WTC11 (cell line): ENCODE data around the gene DEFB114. TPM values are rescaled to one million over a fixed set of nuclear protein-coding genes. Genes with fewer than 3 reads are reported as not detected.

Experiments
- ATAC-seq: fragments of 200-7000 bp; cut with Tn5 transposase; 2 replicates; pipeline ENCODE4 v1.10.0; 2021; ENCODE audit warnings: mild to moderate bottlenecking, moderate library complexity
- CTCF ChIA-PET: fragments of 300-600 bp; sonication (Branson Sonifier 250); formaldehyde crosslinking; loops from one replicate; lab custom pipeline; 2021; ENCODE audit warnings: antibody characterized with exemption; lab: Charles Lee
- POLR2A ChIA-PET: fragments of 350-600 bp; sonication (Branson Sonifier 250); formaldehyde crosslinking; loops from one replicate; lab custom pipeline; 2021; ENCODE audit warnings: antibody characterized with exemption; lab: Charles Lee
- DNase-seq: peaks from one replicate; pipeline ENCODE4 v3.0.0; 2021; ENCODE audit warnings: low spot score
- H3K27ac Mint-ChIP-seq: 2 replicates; pipeline ENCODE4 v1.8.0; 2021; ENCODE audit warnings: mixed read lengths
- H3K27me3 Mint-ChIP-seq: 2 replicates; pipeline ENCODE4 v1.8.0; 2021; ENCODE audit warnings: low read depth, mild to moderate bottlenecking, moderate library complexity, mixed read lengths
- H3K36me3 Mint-ChIP-seq: 2 replicates; pipeline ENCODE4 v1.8.0; 2021; ENCODE audit warnings: mixed read lengths
- H3K4me1 Mint-ChIP-seq: 2 replicates; pipeline ENCODE4 v1.8.0; 2022; ENCODE audit warnings: mixed read lengths
- H3K4me3 Mint-ChIP-seq: 2 replicates; pipeline ENCODE4 v1.8.0; 2021; ENCODE audit warnings: mild to moderate bottlenecking, moderate library complexity, mixed read lengths
- H3K9me3 Mint-ChIP-seq: 2 replicates; pipeline ENCODE4 v1.8.0; 2021; ENCODE audit warnings: mixed read lengths
- ARID4B ChIP-seq: sonication (generic); formaldehyde crosslinking; IDR thresholded peaks from 2 replicates; pipeline ENCODE4 v1.8.0; 2023; ENCODE audit warnings: missing genetic modification reagents, mild to moderate bottlenecking, borderline replicate concordance
- EMX1 ChIP-seq: fragments of 250-450 bp; sonication (Bioruptor Pico); IDR thresholded peaks from 2 replicates; pipeline ENCODE4 v1.8.0; 2021; ENCODE audit warnings: mild to moderate bottlenecking
- FOXP1 ChIP-seq: sonication (generic); formaldehyde crosslinking; IDR thresholded peaks from 2 replicates; pipeline ENCODE4 v1.8.0; 2022; ENCODE audit warnings: missing genetic modification reagents, mild to moderate bottlenecking, moderate library complexity, borderline replicate concordance
- GTF2I ChIP-seq: fragments of 250-450 bp; sonication (Bioruptor Pico); conservative IDR thresholded peaks from 2 replicates; pipeline ENCODE4 v1.4.0; 2021; ENCODE audit warnings: mild to moderate bottlenecking
- HMGA2 ChIP-seq: fragments of 250-450 bp; sonication (Bioruptor Pico); IDR thresholded peaks from 2 replicates; pipeline ENCODE4 v1.4.0; 2021; ENCODE audit warnings: mild to moderate bottlenecking, moderate library complexity
- JAZF1 ChIP-seq: fragments of 250-450 bp; sonication (Bioruptor Pico); IDR thresholded peaks from 2 replicates; pipeline ENCODE4 v1.9.0; 2021; ENCODE audit warnings: moderate library complexity, mild to moderate bottlenecking, inconsistent platforms
- MXD4 ChIP-seq: fragments of 250-450 bp; sonication (Bioruptor Pico); IDR thresholded peaks from 2 replicates; pipeline ENCODE4 v1.8.0; 2021; ENCODE audit warnings: mild to moderate bottlenecking, moderate library complexity, borderline replicate concordance
- MYBL2 ChIP-seq: sonication (generic); formaldehyde crosslinking; IDR thresholded peaks from 2 replicates; pipeline ENCODE4 v1.8.1; 2023; ENCODE audit warnings: mild to moderate bottlenecking, moderate library complexity, missing genetic modification reagents
- NFYB ChIP-seq: sonication (generic); formaldehyde crosslinking; conservative IDR thresholded peaks from 2 replicates; pipeline ENCODE4 v1.8.0; 2022; ENCODE audit warnings: low read depth, missing genetic modification reagents
- SMAD4 ChIP-seq: sonication (generic); formaldehyde crosslinking; IDR thresholded peaks from 2 replicates; pipeline ENCODE4 v1.8.0; 2022; ENCODE audit warnings: mild to moderate bottlenecking, missing genetic modification reagents
- SOX15 ChIP-seq: fragments of 250-450 bp; sonication (Bioruptor Pico); IDR thresholded peaks from 2 replicates; pipeline ENCODE4 v1.9.0; 2021; ENCODE audit warnings: mild to moderate bottlenecking
- STAT6 ChIP-seq: sonication (generic); formaldehyde crosslinking; conservative IDR thresholded peaks from 2 replicates; pipeline ENCODE4 v1.8.1; 2023; ENCODE audit warnings: mild to moderate bottlenecking, low read depth, missing genetic modification reagents, moderate library complexity
- ZNF423 ChIP-seq: fragments of 250-450 bp; sonication (Bioruptor Pico); IDR thresholded peaks from 2 replicates; pipeline ENCODE4 v2.1.2; 2022; ENCODE audit warnings: mild to moderate bottlenecking, moderate library complexity
- ZNF425 ChIP-seq: fragments of 250-450 bp; sonication (Bioruptor Pico); conservative IDR thresholded peaks from 2 replicates; pipeline ENCODE4 v1.9.0; 2021; ENCODE audit warnings: mild to moderate bottlenecking
- ZNF532 ChIP-seq: fragments of 250-450 bp; sonication (Bioruptor Pico); IDR thresholded peaks from 2 replicates; pipeline ENCODE4 v1.9.0; 2021; ENCODE audit warnings: mild to moderate bottlenecking, borderline replicate concordance
- total RNA-seq: library from RNA; stranded (reverse); gene quantifications from 3 replicates; pipeline ENCODE4 v1.2.3, GENCODE V29; 2021
- TF ChIP-seq, protein P1 (sequence below): sonication (generic); formaldehyde crosslinking; IDR thresholded peaks from 2 replicates; pipeline ENCODE4 v1.8.1; 2023; ENCODE audit warnings: mild to moderate bottlenecking, missing genetic modification reagents, moderate library complexity
- TF ChIP-seq, protein P2 (sequence below): sonication (generic); formaldehyde crosslinking; IDR thresholded peaks from 2 replicates; pipeline ENCODE4 v1.8.1; 2023; ENCODE audit warnings: mild to moderate bottlenecking, moderate library complexity, missing genetic modification reagents

DEFB114 gene
- total RNA-seq, 1 experiment from 2014 or later, result not detected

DNA sequence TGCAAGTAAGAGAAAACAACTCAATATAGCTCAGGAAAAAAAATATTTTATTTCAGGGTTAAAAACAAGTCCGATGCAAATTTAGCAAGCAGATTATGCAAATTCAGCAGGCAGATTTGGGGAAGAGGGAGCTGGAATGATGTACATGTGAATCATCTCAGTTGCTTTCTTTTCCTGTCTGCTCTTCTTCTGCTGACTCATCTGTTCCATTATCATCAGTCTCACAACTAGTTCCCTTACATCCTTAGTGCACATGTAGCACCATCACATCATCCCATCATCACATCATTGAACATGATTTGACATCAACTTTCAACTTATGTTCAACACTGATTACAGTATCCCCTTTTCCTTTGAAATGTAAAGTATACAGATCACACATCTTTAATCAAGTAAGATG, 16.9 kb upstream of the DEFB114 start:
- no peak for TF ChIP-seq ZNF423 (CRISPR knock-in tag)
- TF ChIP-seq, protein P1, sequence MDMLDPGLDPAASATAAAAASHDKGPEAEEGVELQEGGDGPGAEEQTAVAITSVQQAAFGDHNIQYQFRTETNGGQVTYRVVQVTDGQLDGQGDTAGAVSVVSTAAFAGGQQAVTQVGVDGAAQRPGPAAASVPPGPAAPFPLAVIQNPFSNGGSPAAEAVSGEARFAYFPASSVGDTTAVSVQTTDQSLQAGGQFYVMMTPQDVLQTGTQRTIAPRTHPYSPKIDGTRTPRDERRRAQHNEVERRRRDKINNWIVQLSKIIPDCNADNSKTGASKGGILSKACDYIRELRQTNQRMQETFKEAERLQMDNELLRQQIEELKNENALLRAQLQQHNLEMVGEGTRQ (CRISPR knock-in tag), result no peak
- TF ChIP-seq SMAD4 (CRISPR knock-in tag), result no peak
- H3K27me3 Mint-ChIP-seq, result no peaks in the 10 kb centered on the region
- H3K9me3 Mint-ChIP-seq, result peaks cover 8% of the 10 kb centered on the region
- peaks cover 3% of the 10 kb centered on the region; the same call in 1 of the 2 replicates for H3K36me3 Mint-ChIP-seq
- DNase-seq (no peak), ATAC-seq (no peak)
- H3K4me3 Mint-ChIP-seq, result no peak overlapping the region
- H3K4me1 Mint-ChIP-seq, result peaks cover 17% of the 10 kb centered on the region
- ChIA-PET POLR2A (no interaction called here), CTCF (no interaction called here)
- no peak overlapping the region for H3K27ac Mint-ChIP-seq

DNA sequence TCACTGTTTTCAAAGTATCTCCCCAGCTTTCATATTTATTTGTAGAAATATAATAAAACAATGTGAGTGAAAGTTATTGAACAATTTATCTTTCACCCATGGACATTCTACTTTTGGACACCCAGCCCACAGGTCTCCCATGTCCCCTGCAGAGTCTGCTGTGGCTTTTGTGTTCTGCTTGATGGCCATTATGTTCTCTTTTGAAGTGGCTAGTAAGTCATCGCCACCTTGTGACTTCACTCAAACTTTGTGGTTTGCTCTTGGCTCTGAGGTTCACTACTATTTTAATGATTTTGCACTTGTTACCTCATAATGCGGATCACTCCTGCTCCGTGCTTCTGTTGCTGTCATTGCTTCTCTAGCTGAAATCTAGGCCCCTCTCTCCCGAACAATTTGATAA, 15.6 kb upstream of the DEFB114 start:
- Mint-ChIP-seq H3K4me3 (no peak overlapping the region), H3K27ac (no peak overlapping the region), H3K9me3 (peaks cover 8% of the 10 kb centered on the region), H3K27me3 (no peaks in the 10 kb centered on the region), H3K4me1 (peaks cover 17% of the 10 kb centered on the region), H3K36me3 (peaks cover 3% of the 10 kb centered on the region; the same call in 1 of the 2 replicates)
- ChIA-PET CTCF (no interaction called here), POLR2A (no interaction called here)
- ATAC-seq (no peak), DNase-seq (no peak)
- TF ChIP-seq HMGA2 (CRISPR knock-in tag), result no peak
- TF ChIP-seq, protein P2, sequence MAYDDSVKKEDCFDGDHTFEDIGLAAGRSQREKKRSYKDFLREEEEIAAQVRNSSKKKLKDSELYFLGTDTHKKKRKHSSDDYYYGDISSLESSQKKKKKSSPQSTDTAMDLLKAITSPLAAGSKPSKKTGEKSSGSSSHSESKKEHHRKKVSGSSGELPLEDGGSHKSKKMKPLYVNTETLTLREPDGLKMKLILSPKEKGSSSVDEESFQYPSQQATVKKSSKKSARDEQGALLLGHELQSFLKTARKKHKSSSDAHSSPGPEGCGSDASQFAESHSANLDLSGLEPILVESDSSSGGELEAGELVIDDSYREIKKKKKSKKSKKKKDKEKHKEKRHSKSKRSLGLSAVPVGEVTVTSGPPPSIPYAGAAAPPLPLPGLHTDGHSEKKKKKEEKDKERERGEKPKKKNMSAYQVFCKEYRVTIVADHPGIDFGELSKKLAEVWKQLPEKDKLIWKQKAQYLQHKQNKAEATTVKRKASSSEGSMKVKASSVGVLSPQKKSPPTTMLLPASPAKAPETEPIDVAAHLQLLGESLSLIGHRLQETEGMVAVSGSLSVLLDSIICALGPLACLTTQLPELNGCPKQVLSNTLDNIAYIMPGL (CRISPR knock-in tag), result no peak
- TF ChIP-seq NFYB (CRISPR knock-in tag), result no peak
- TF ChIP-seq ZNF532 (CRISPR knock-in tag), result no peak
- TF ChIP-seq FOXP1 (CRISPR knock-in tag), result no peak
- no peak for TF ChIP-seq GTF2I (CRISPR knock-in tag)
- TF ChIP-seq STAT6, result no peak
- TF ChIP-seq ZNF425 (CRISPR knock-in tag), result no peak
- no peak for TF ChIP-seq EMX1 (CRISPR knock-in tag)
- no peak for TF ChIP-seq ARID4B (CRISPR knock-in tag)
- TF ChIP-seq JAZF1, result no peak
- TF ChIP-seq MXD4 (CRISPR knock-in tag), result no peak
- TF ChIP-seq MYBL2 (CRISPR knock-in tag), result no peak
- TF ChIP-seq SOX15, result no peak
